HepG2 (cell line): ENCODE results near the gene KLHL12. TPM values are rescaled to one million over a fixed set of nuclear protein-coding genes. Genes with fewer than 3 reads are reported as not detected.

ENCODE experiments used
- ADNP ChIP-seq: sonication (generic); formaldehyde crosslinking; IDR thresholded peaks from 2 replicates; pipeline ENCODE4 v1.4.0; 2020; ENCODE audit warnings: missing genetic modification reagents
- ARNT2 ChIP-seq: sonication (generic); formaldehyde crosslinking; IDR thresholded peaks from 2 replicates; pipeline ENCODE4 v1.8.0; 2022; ENCODE audit warnings: mild to moderate bottlenecking, low read depth, missing genetic modification reagents, moderate library complexity
- CC2D1A ChIP-seq: sonication (generic); formaldehyde crosslinking; IDR thresholded peaks from 2 replicates; pipeline ENCODE4 v1.8.1; 2023; ENCODE audit warnings: mild to moderate bottlenecking, missing genetic modification reagents
- CCAR2 ChIP-seq: fragments of 200-400 bp; formaldehyde crosslinking; optimal IDR thresholded peaks from 2 replicates; pipeline ENCODE3; 2018; ENCODE audit warnings: low read depth, mild to moderate bottlenecking, low read length, moderate library complexity
- DMAP1 ChIP-seq: IDR thresholded peaks from 2 replicates; pipeline ENCODE4 v1.6.1; 2016
- EHMT2 ChIP-seq: fragments of 200-600 bp; sonication (generic); IDR thresholded peaks from 2 replicates; pipeline ENCODE4 v1.7.0; 2017; ENCODE audit warnings: antibody characterized with exemption, low read depth, low read length, borderline replicate concordance
- ETV5 ChIP-seq: IDR thresholded peaks from 2 replicates; pipeline ENCODE4 v1.6.1; 2018; ENCODE audit warnings: missing biosample characterization, missing genetic modification reagents, inconsistent platforms, borderline replicate concordance
- HOXD1 ChIP-seq: sonication (generic); formaldehyde crosslinking; IDR thresholded peaks from 2 replicates; pipeline ENCODE4 v1.5.0; 2020; ENCODE audit warnings: missing genetic modification reagents
- MIXL1 ChIP-seq: IDR thresholded peaks from 2 replicates; pipeline ENCODE4 v1.6.1; 2016
- NCOR1 ChIP-seq: fragments of 200-600 bp; sonication (generic); IDR thresholded peaks from 2 replicates; pipeline ENCODE4 v1.7.0; 2017; ENCODE audit warnings: antibody characterized with exemption, low read length, borderline replicate concordance
- ONECUT2 ChIP-seq: sonication (generic); formaldehyde crosslinking; IDR thresholded peaks from 2 replicates; pipeline ENCODE4 v1.4.0; 2020; ENCODE audit warnings: missing genetic modification reagents
- PLRG1 ChIP-seq: fragments of 450-650 bp; conservative IDR thresholded peaks from 2 replicates; pipeline ENCODE4 v1.6.1; 2016
- SOX6 ChIP-seq, 2 experiments: fragments of 450-650 bp in 1 of 2; sonication (generic) in 1 of 2; formaldehyde crosslinking in 1 of 2; IDR thresholded peaks; 2 replicates each; pipeline versions ENCODE4 v1.4.0 to v1.6.1; 2017 to 2020; ENCODE audit warnings: antibody characterized with exemption in 1 of 2, mild to moderate bottlenecking in 1 of 2, missing genetic modification reagents in 1 of 2
- ZNF44 ChIP-seq: sonication (generic); formaldehyde crosslinking; IDR thresholded peaks from 2 replicates; pipeline ENCODE4 v1.5.1; 2020; ENCODE audit warnings: mild to moderate bottlenecking, missing genetic modification reagents
- ZNF589 ChIP-seq: sonication (generic); formaldehyde crosslinking; conservative IDR thresholded peaks from 2 replicates; pipeline ENCODE4 v1.8.0; 2022; ENCODE audit warnings: mild to moderate bottlenecking, moderate library complexity, missing genetic modification reagents
- ZSCAN9 ChIP-seq: IDR thresholded peaks from 2 replicates; pipeline ENCODE4 v1.6.1; 2016; ENCODE audit warnings: borderline replicate concordance
- polyA plus RNA-seq, 8 experiments: library from polyadenylated mRNA; depleted of rRNA in 3 of 8; stranded (reverse) in 7 of 8; unstranded in 1 of 8; fragments of >200 nt; fragmentation: Illumina TruSeq in 4 of 8; extraction: Trizol in 4 of 8; gene quantifications; 2 replicates each; pipeline versions ENCODE4 v1.2.1 to v1.2.3, GENCODE V29; 2011 to 2016; ENCODE audit warnings: low read depth in 4 of 8, missing spikeins in 1 of 8, mixed read lengths in 1 of 8; ENCODE audit not compliant: insufficient read depth in 1 of 8
- total RNA-seq, 5 experiments: library from RNA; depleted of rRNA; stranded (reverse); fragments of >200 nt; fragmentation: Illumina TruSeq; extraction: Trizol; gene quantifications; 2 replicates each; pipeline ENCODE4 v1.2.3, GENCODE V29; 2016; ENCODE audit warnings: low read depth in 1 of 5
- TF ChIP-seq, protein P1 (sequence below): sonication (generic); formaldehyde crosslinking; IDR thresholded peaks from 2 replicates; pipeline ENCODE4 v1.9.0; 2022; ENCODE audit warnings: low read depth, missing genetic modification reagents
- TF ChIP-seq, protein P2 (sequence below): sonication (generic); formaldehyde crosslinking; IDR thresholded peaks from 2 replicates; pipeline ENCODE4 v1.4.0; 2020; ENCODE audit warnings: mild to moderate bottlenecking, missing genetic modification reagents
- TF ChIP-seq, protein P3 (sequence below): sonication (generic); formaldehyde crosslinking; IDR thresholded peaks from 2 replicates; pipeline ENCODE4 v1.4.0; 2020; ENCODE audit warnings: low read depth, mild to moderate bottlenecking, missing genetic modification reagents
- TF ChIP-seq, protein P4 (sequence below): IDR thresholded peaks from 2 replicates; pipeline ENCODE4 v1.6.1; 2016
- TF ChIP-seq, protein P5 (sequence below): IDR thresholded peaks from 2 replicates; pipeline ENCODE4 v1.6.1; 2016; ENCODE audit warnings: missing compliant biosample characterization, missing genetic modification reagents, borderline replicate concordance

The KLHL12 gene
- total and polyA plus RNA-seq, 2 of the 13 experiments (the other 11 are each of a cell fraction or from before 2014, with no cell fraction given): 19.2 to 25.2 TPM

DNA sequence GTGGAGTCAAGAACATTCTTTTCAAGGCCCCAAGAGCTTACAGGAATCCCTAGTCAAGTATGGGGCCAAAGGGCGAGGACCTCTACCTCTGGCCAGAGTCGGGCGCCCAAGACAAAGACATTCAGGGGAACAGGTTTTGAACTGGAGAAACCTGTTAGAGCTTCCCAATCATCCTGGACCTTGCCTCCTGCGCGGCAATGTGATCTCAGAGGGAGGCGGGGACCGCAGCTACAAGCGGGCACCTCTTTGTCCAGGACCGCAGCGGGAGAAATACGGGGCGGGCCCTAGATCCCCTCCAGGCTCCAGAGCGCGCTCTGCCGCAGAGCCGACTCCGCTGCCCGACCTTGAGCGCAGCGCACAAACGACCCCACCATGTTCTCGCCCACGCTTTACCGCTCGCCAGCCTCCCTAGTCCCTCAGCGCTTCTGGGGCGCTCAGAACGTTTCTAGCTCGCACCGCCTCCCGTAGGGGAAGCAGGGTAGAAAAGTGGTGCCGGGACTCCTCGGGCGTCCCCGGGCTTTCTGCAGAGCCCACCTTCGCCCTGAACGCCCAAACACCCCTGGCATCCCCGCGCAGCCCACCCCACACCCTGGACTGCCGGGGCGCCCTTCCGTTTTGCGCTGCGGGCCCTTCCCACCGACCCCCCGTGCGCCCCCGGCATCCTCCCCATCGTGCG lies 66.2 kb downstream of the KLHL12 start (continued):
- TF ChIP-seq ZNF589 (CRISPR knock-in tag) (no peak), SOX6 (IDR thresholded peaks at IDR 0.05) (no peak), SOX6 (CRISPR knock-in tag; IDR thresholded peaks at IDR 0.05) (peak; percentile 51), NCOR1 (no peak), ARNT2 (CRISPR knock-in tag) (no peak), MIXL1 (no peak), DMAP1 (peak; percentile 37; the same call in 1 of the 2 replicates), EHMT2 (no peak), HOXD1 (CRISPR knock-in tag) (0 out of 2 replicates have a peak, but pooled peaks have one; percentile 9), ZNF44 (CRISPR knock-in tag) (no peak), PLRG1 (no peak), ZSCAN9 (CRISPR knock-in tag) (no peak), CCAR2 (no peak), ADNP (CRISPR knock-in tag) (no peak), CC2D1A (no peak), ETV5 (CRISPR knock-in tag) (no peak; the same call in 1 of the 2 replicates), ONECUT2 (no peak)
- TF ChIP-seq, protein P1, sequence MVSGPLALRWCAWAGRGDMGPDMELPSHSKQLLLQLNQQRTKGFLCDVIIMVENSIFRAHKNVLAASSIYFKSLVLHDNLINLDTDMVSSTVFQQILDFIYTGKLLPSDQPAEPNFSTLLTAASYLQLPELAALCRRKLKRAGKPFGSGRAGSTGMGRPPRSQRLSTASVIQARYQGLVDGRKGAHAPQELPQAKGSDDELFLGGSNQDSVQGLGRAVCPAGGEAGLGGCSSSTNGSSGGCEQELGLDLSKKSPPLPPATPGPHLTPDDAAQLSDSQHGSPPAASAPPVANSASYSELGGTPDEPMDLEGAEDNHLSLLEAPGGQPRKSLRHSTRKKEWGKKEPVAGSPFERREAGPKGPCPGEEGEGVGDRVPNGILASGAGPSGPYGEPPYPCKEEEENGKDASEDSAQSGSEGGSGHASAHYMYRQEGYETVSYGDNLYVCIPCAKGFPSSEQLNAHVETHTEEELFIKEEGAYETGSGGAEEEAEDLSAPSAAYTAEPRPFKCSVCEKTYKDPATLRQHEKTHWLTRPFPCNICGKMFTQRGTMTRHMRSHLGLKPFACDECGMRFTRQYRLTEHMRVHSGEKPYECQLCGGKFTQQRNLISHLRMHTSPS (CRISPR knock-in tag): peak; percentile 21; the same call in 1 of the 2 replicates
- TF ChIP-seq, protein P2, sequence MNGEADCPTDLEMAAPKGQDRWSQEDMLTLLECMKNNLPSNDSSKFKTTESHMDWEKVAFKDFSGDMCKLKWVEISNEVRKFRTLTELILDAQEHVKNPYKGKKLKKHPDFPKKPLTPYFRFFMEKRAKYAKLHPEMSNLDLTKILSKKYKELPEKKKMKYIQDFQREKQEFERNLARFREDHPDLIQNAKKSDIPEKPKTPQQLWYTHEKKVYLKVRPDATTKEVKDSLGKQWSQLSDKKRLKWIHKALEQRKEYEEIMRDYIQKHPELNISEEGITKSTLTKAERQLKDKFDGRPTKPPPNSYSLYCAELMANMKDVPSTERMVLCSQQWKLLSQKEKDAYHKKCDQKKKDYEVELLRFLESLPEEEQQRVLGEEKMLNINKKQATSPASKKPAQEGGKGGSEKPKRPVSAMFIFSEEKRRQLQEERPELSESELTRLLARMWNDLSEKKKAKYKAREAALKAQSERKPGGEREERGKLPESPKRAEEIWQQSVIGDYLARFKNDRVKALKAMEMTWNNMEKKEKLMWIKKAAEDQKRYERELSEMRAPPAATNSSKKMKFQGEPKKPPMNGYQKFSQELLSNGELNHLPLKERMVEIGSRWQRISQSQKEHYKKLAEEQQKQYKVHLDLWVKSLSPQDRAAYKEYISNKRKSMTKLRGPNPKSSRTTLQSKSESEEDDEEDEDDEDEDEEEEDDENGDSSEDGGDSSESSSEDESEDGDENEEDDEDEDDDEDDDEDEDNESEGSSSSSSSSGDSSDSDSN (CRISPR knock-in tag): peak; percentile 92
- TF ChIP-seq, protein P3, sequence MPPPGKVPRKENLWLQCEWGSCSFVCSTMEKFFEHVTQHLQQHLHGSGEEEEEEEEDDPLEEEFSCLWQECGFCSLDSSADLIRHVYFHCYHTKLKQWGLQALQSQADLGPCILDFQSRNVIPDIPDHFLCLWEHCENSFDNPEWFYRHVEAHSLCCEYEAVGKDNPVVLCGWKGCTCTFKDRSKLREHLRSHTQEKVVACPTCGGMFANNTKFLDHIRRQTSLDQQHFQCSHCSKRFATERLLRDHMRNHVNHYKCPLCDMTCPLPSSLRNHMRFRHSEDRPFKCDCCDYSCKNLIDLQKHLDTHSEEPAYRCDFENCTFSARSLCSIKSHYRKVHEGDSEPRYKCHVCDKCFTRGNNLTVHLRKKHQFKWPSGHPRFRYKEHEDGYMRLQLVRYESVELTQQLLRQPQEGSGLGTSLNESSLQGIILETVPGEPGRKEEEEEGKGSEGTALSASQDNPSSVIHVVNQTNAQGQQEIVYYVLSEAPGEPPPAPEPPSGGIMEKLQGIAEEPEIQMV (CRISPR knock-in tag): no peak
- TF ChIP-seq, protein P4, sequence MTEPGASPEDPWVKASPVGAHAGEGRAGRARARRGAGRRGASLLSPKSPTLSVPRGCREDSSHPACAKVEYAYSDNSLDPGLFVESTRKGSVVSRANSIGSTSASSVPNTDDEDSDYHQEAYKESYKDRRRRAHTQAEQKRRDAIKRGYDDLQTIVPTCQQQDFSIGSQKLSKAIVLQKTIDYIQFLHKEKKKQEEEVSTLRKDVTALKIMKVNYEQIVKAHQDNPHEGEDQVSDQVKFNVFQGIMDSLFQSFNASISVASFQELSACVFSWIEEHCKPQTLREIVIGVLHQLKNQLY (CRISPR knock-in tag): no peak; the same call in 1 of the 2 replicates
- TF ChIP-seq, protein P5, sequence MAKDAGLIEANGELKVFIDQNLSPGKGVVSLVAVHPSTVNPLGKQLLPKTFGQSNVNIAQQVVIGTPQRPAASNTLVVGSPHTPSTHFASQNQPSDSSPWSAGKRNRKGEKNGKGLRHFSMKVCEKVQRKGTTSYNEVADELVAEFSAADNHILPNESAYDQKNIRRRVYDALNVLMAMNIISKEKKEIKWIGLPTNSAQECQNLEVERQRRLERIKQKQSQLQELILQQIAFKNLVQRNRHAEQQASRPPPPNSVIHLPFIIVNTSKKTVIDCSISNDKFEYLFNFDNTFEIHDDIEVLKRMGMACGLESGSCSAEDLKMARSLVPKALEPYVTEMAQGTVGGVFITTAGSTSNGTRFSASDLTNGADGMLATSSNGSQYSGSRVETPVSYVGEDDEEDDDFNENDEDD: peak; percentile 72; the same call in 1 of the 2 replicates
